Ascending aorta (tissue), 2 donors: ENCODE data around the gene HSDL1. TPM values are rescaled to one million over a fixed set of nuclear protein-coding genes. Genes with fewer than 3 reads are reported as not detected.
"Not testable (repeated sequence)": the region's sequence is repeated elsewhere in the genome, so short reads cannot be mapped to it uniquely, and the experiment has no call there.

Experiments
- DNase-seq, 2 donors: peaks; one replicate each; pipeline ENCODE4 v3.0.0-alpha.2; 2019; ENCODE audit warnings: low spot score in 2 of 2
- H3K27ac ChIP-seq, 2 donors: fragments of 200-600 bp; sonication (generic); one replicate each; pipeline ENCODE4 v1.5.1; 2016 to 2017; ENCODE audit warnings: mild to moderate bottlenecking in 1 of 2
- H3K27me3 ChIP-seq: fragments of 200-600 bp; sonication (generic); one replicate; pipeline ENCODE4 v1.5.1; 2017
- H3K36me3 ChIP-seq, 2 donors: fragments of 200-600 bp; sonication (generic); one replicate each; pipeline ENCODE4 v1.5.1; 2016
- H3K4me1 ChIP-seq, 2 donors: fragments of 200-600 bp; sonication (generic); one replicate each; pipeline ENCODE4 v1.5.1; 2016 to 2017; ENCODE audit warnings: mild to moderate bottlenecking in 1 of 2
- H3K4me3 ChIP-seq, 2 donors: fragments of 200-600 bp; sonication (generic); one replicate each; pipeline ENCODE4 v1.5.1; 2016 to 2017; ENCODE audit warnings: mild to moderate bottlenecking in 1 of 2
- H3K9me3 ChIP-seq, 2 donors: fragments of 200-600 bp; sonication (generic); one replicate each; pipeline ENCODE4 v1.5.1; 2016
- CTCF ChIP-seq, 3 experiments: fragments of 200-600 bp in 2 of 3; fragments of 450-650 bp in 1 of 3; sonication (generic) in 2 of 3; IDR thresholded peaks; one replicate each; pipeline ENCODE4 v1.5.1; 2016 to 2019; ENCODE audit warnings: antibody characterized with exemption in 3 of 3, mild to moderate bottlenecking in 1 of 3, moderate library complexity in 1 of 3
- intact Hi-C: fragments of 100-400 bp; cut with DNase I; formaldehyde crosslinking; loops from one replicate; pipeline ENCODE4 v1.15.1; 2023
- total RNA-seq: library from RNA; depleted of rRNA; stranded (reverse); fragments of >200 nt; gene quantifications from one replicate; pipeline ENCODE4 v1.1.0, GENCODE V29; 2016

Gene HSDL1
- total RNA-seq, 1 donor from 2014 or later = 12.0 TPM

GRCh38 chr16:84121007-84121406 is 24.0 kb downstream of the HSDL1 start:
- no peak for DNase-seq
- H3K27me3 ChIP-seq = no peaks in the 10 kb centered on the region
- H3K27ac ChIP-seq = no peak overlapping the region
- no peaks in the 10 kb centered on the region for H3K9me3 ChIP-seq
- intact Hi-C loops = no loop called here
- no peak overlapping the region for H3K4me3 ChIP-seq
- no peak for TF ChIP-seq CTCF (IDR thresholded peaks at IDR 0.05)
- H3K36me3 ChIP-seq = peaks cover 3 to 9% of the 10 kb centered on the region in 2 donors
- H3K4me1 ChIP-seq = peaks cover 0 to 5% of the 10 kb centered on the region in 2 donors

- Histone ChIP-seq H3K36me3 (peaks cover 3 to 9% of the 10 kb centered on the region in 2 donors), H3K4me1 (peaks cover 0 to 10% of the 10 kb centered on the region in 2 donors), H3K27ac (no peak overlapping the region), H3K9me3 (no peaks in the 10 kb centered on the region), H3K4me3 (no peak overlapping the region), H3K27me3 (no peaks in the 10 kb centered on the region)
- no peak for TF ChIP-seq CTCF (IDR thresholded peaks at IDR 0.05)
- intact Hi-C loops = no loop called here
- no peak for DNase-seq
These were observed 25.0 kb downstream of the HSDL1 start for GRCh38 chr16:84120023-84120422.

- TF ChIP-seq CTCF (IDR thresholded peaks at IDR 0.05) = no peak
- Histone ChIP-seq H3K4me1 (peaks cover 0 to 13% of the 10 kb centered on the region in 2 donors), H3K9me3 (no peaks in the 10 kb centered on the region), H3K36me3 (peaks cover 3 to 8% of the 10 kb centered on the region in 2 donors), H3K4me3 (no peak overlapping the region), H3K27ac (no peak overlapping the region), H3K27me3 (no peaks in the 10 kb centered on the region)
- intact Hi-C loops = loop anchor here (10.0 kb wide), 1 partner anchor 385 kb away; the partner anchor contains the start of gene MEAK7
- no peak for DNase-seq
These were observed 25.6 kb downstream of the HSDL1 start for GRCh38 chr16:84119368-84119767.

- H3K27me3 ChIP-seq, H3K9me3 ChIP-seq, H3K27ac ChIP-seq, H3K4me3 ChIP-seq, DNase-seq, H3K36me3 ChIP-seq: not testable (repeated sequence)
- H3K4me1 ChIP-seq = peaks cover 0 to 13% of the 10 kb centered on the region in 2 donors
- intact Hi-C loops = loop anchor here (10.0 kb wide), 1 partner anchor 386 kb away; the partner anchor contains the start of gene MEAK7
These were observed 26.7 kb downstream of the HSDL1 start for GRCh38 chr16:84118315-84118714.

- H3K4me1 ChIP-seq = peaks cover 0 to 13% of the 10 kb centered on the region in 2 donors
- no peak for DNase-seq
- TF ChIP-seq CTCF (IDR thresholded peaks at IDR 0.05) = no peak
- intact Hi-C loops = loop anchor here (2.0 to 10.0 kb wide), 3 partner anchors 69 to 387 kb away; partner anchors contain the start of genes MEAK7, OSGIN1 and TAF1C
- H3K36me3 ChIP-seq = no peaks in the 10 kb centered on the region
- peak overlapping the region; percentile 86 to 93 for H3K27ac ChIP-seq
- H3K9me3 ChIP-seq = no peaks in the 10 kb centered on the region
- H3K27me3 ChIP-seq = no peaks in the 10 kb centered on the region
- H3K4me3 ChIP-seq = peak overlapping the region; percentile 84 to 90
These were observed 27.5 kb downstream of the HSDL1 start for GRCh38 chr16:84117494-84117843.

- peaks cover 0 to 13% of the 10 kb centered on the region in 2 donors for H3K4me1 ChIP-seq
- no peaks in the 10 kb centered on the region for H3K27me3 ChIP-seq
- H3K27ac ChIP-seq = peak within 1 kb of the TSS; percentile 86 to 93
- H3K4me3 ChIP-seq = peak within 1 kb of the TSS; percentile 84 to 90
- no peak for TF ChIP-seq CTCF (IDR thresholded peaks at IDR 0.05)
- no peaks in the 10 kb centered on the region for H3K9me3 ChIP-seq
- intact Hi-C loops = loop anchor here (1.0 to 10.0 kb wide), 4 partner anchors 28 to 388 kb away; partner anchors contain the start of genes DNAAF1, HSDL1, MEAK7 and OSGIN1
- DNase-seq = peak; percentile 89 to 99
- H3K36me3 ChIP-seq = no peaks in the 10 kb centered on the region
These were observed 28.1 kb downstream of the HSDL1 start, which contains the start of gene MBTPS1 for GRCh38 chr16:84116720-84117493. Gene MBTPS1, minus strand, starts transcription at chr16:84116942. Its CDS starts 15,159 bp downstream, at chr16:84101783.
